Measurements from ENCODE around the gene SDSL.

DNA sequence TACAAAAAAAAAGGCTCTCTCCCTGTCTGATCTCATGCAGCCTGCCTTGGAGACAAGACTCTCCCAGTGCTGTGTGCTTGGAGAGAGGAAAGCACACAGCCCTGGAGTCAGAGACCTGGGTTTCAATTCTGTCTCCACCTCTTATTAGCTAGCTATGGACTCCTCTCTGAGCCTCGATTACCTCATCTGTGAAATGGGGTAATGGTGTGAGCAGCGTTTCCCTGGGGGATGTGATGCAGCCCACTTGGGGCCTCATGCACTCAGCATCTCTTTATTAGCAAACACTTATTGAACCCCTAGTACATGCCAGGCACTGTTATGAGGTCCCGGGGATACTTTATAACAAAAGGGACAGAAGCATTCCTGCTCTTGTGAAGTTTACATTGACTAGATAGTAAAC is 31.0 kb upstream of the SDSL start:
- no peak for TF ChIP-seq POLR2A (IDR thresholded peaks at IDR 0.05)
- TF ChIP-seq, protein P1, sequence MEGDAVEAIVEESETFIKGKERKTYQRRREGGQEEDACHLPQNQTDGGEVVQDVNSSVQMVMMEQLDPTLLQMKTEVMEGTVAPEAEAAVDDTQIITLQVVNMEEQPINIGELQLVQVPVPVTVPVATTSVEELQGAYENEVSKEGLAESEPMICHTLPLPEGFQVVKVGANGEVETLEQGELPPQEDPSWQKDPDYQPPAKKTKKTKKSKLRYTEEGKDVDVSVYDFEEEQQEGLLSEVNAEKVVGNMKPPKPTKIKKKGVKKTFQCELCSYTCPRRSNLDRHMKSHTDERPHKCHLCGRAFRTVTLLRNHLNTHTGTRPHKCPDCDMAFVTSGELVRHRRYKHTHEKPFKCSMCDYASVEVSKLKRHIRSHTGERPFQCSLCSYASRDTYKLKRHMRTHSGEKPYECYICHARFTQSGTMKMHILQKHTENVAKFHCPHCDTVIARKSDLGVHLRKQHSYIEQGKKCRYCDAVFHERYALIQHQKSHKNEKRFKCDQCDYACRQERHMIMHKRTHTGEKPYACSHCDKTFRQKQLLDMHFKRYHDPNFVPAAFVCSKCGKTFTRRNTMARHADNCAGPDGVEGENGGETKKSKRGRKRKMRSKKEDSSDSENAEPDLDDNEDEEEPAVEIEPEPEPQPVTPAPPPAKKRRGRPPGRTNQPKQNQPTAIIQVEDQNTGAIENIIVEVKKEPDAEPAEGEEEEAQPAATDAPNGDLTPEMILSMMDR (IDR thresholded peaks at IDR 0.05), result no peak

Measured in body of pancreas (tissue), 4 donors.